A673 (cell line): ENCODE data around the gene NANOS3. TPM values are rescaled to one million over a fixed set of nuclear protein-coding genes. Genes with fewer than 3 reads are reported as not detected.

ENCODE experiments used
- BruUV-seq: library from RNA; stranded (reverse); fragments of 400-500 nt; replicated peaks from 2 replicates; lab custom pipeline; 2021; lab: Mats Ljungman, UMichigan
- CTCF ChIA-PET: fragments of 300-600 bp; sonication (Branson Sonifier 250); formaldehyde crosslinking; loops from one replicate; lab custom pipeline; 2022; ENCODE audit warnings: antibody characterized with exemption; lab: Charles Lee
- POLR2A ChIA-PET: fragments of 300-600 bp; sonication (Branson Sonifier 250); formaldehyde crosslinking; loops from one replicate; lab custom pipeline; 2022; ENCODE audit warnings: antibody characterized with exemption; ENCODE audit not compliant: low non-redundant PET; lab: Charles Lee
- DNase-seq: peaks from one replicate; pipeline ENCODE4 v3.0.0-alpha.2; 2015; ENCODE audit warnings: low spot score
- H3K27ac ChIP-seq: fragments of 200-600 bp; sonication (generic); 2 replicates; pipeline ENCODE4 v1.5.1; 2016; ENCODE audit warnings: mixed run types, low read depth, mild to moderate bottlenecking, mixed read lengths, antibody characterized with exemption, low read length; ENCODE audit not compliant: poor library complexity, severe bottlenecking
- H3K27me3 ChIP-seq: fragments of 200-600 bp; sonication (generic); replicated peaks from 2 replicates; pipeline ENCODE4 v1.6.1; 2017; ENCODE audit warnings: mixed run types, low read depth, mild to moderate bottlenecking, mixed read lengths, antibody characterized with exemption, low read length; ENCODE audit not compliant: insufficient read depth, poor library complexity
- H3K36me3 ChIP-seq: fragments of 200-600 bp; sonication (generic); 2 replicates; pipeline ENCODE4 v1.6.1; 2016; ENCODE audit warnings: mixed run types, mild to moderate bottlenecking, mixed read lengths, antibody characterized with exemption, low read length; ENCODE audit not compliant: insufficient read depth, poor library complexity, severe bottlenecking
- H3K4me1 ChIP-seq: fragments of 200-600 bp; sonication (generic); 2 replicates; pipeline ENCODE4 v1.6.1; 2017; ENCODE audit warnings: mixed run types, mild to moderate bottlenecking, mixed read lengths, antibody characterized with exemption, low read length; ENCODE audit not compliant: insufficient read depth, poor library complexity, severe bottlenecking
- H3K4me3 ChIP-seq: fragments of 200-600 bp; sonication (generic); 2 replicates; pipeline ENCODE4 v1.5.1; 2016; ENCODE audit warnings: low read depth, mixed run types, mild to moderate bottlenecking, mixed read lengths, low read length; ENCODE audit not compliant: poor library complexity, severe bottlenecking
- H3K9me3 ChIP-seq: fragments of 200-600 bp; sonication (generic); 2 replicates; pipeline ENCODE4 v1.6.1; 2016; ENCODE audit warnings: mixed run types, low read depth, mild to moderate bottlenecking, mixed read lengths, antibody characterized with exemption, low read length; ENCODE audit not compliant: poor library complexity, severe bottlenecking
- CTCF ChIP-seq: fragments of 300-800, 200-600 bp; sonication (generic); conservative IDR thresholded peaks from 2 replicates; pipeline ENCODE4 v1.5.1; 2017; ENCODE audit warnings: low read depth, mild to moderate bottlenecking, antibody characterized with exemption, low read length, moderate library complexity, mixed read lengths
- EZH2 ChIP-seq: fragments of 200-600 bp; sonication (generic); IDR thresholded peaks from 2 replicates; pipeline ENCODE4 v1.6.1; 2017; ENCODE audit warnings: borderline replicate concordance, low read depth, mild to moderate bottlenecking, mixed read lengths, antibody characterized with exemption, low read length; ENCODE audit not compliant: poor library complexity, severe bottlenecking
- intact Hi-C: fragments of 100-400 bp; cut with micrococcal nuclease; formaldehyde crosslinking; loops from one replicate; pipeline ENCODE4 v1.10.0; 2022; ENCODE audit not compliant: unreplicated experiment
- total RNA-seq: library from RNA; stranded (reverse); gene quantifications from 2 replicates; pipeline ENCODE4 v1.2.3, GENCODE V29; 2021

NANOS3 gene
- total RNA-seq, 1 experiment from 2014 or later = 4.9 TPM

- ChIA-PET CTCF (no interaction called here), POLR2A (no interaction called here)
- no peaks in the 10 kb centered on the region for H3K9me3 ChIP-seq
- intact Hi-C loops = no loop called here
- no peaks in the 10 kb centered on the region for H3K27me3 ChIP-seq
- H3K4me1 ChIP-seq = peaks cover 6% of the 10 kb centered on the region
- H3K36me3 ChIP-seq = no peaks in the 10 kb centered on the region
- no peak overlapping the region for H3K27ac ChIP-seq
- no TSS peak for BruUV-seq
- H3K4me3 ChIP-seq = no peak overlapping the region
- DNase-seq = no peak
- TF ChIP-seq EZH2 = no peak
- no peak for TF ChIP-seq CTCF
Observed at GRCh38 chr19:13885826-13886365, 9.0 kb downstream of the NANOS3 start.

- Histone ChIP-seq H3K27ac (no peak overlapping the region), H3K4me1 (no peaks in the 10 kb centered on the region), H3K27me3 (no peaks in the 10 kb centered on the region), H3K9me3 (no peaks in the 10 kb centered on the region), H3K4me3 (no peak overlapping the region), H3K36me3 (no peaks in the 10 kb centered on the region)
- DNase-seq = no peak
- TF ChIP-seq CTCF (no peak), EZH2 (no peak)
- intact Hi-C loops = no loop called here
- BruUV-seq = no TSS peak
- POLR2A ChIA-PET = no interaction called here
- CTCF ChIA-PET = no interaction called here
Observed at GRCh38 chr19:13887018-13887436, 10.1 kb downstream of the NANOS3 start.

GRCh38 chr19:13887517-13887916, 10.6 kb downstream of the NANOS3 start:
- TF ChIP-seq EZH2 (no peak), CTCF (no peak)
- no peak overlapping the region for H3K4me3 ChIP-seq
- ChIA-PET POLR2A (no interaction called here), CTCF (interaction anchor here (0.7 kb wide), 1 partner anchor 23 kb away, joined by 5 read pairs; no protein-coding TSS in a partner anchor)
- H3K27ac ChIP-seq = no peak overlapping the region
- no TSS peak for BruUV-seq
- no peaks in the 10 kb centered on the region for H3K4me1 ChIP-seq
- H3K9me3 ChIP-seq = no peaks in the 10 kb centered on the region
- no peak for DNase-seq
- no peaks in the 10 kb centered on the region for H3K27me3 ChIP-seq
- no peaks in the 10 kb centered on the region for H3K36me3 ChIP-seq
- intact Hi-C loops = no loop called here
